ENCODE results near the gene TDRD7.

- TF ChIP-seq CTCF (IDR thresholded peaks at IDR 0.05), result no peak
- no peak for TF ChIP-seq EP300 (IDR thresholded peaks at IDR 0.05)
Observed at GRCh38 chr9:97395745-97396144, 16.2 kb upstream of the TDRD7 start.
